NCI-H460 (cell line): ENCODE measurements around the gene RAPGEF3. TPM values are rescaled to one million over a fixed set of nuclear protein-coding genes. Genes with fewer than 3 reads are reported as not detected.
A peak's percentile ranks its signal among the peaks of the same experiment; 100 is the strongest.

Source experiments
- DNase-seq: peaks from one replicate; pipeline ENCODE4 v3.0.0-alpha.2; 2016; ENCODE audit warnings: low read depth; ENCODE audit errors: extremely low read depth
- total RNA-seq: library from RNA; depleted of rRNA; stranded (reverse); fragments of >200 nt; shearing (Covaris generic); gene quantifications from 2 replicates; pipeline ENCODE4 v1.2.3, GENCODE V29; 2014

Gene RAPGEF3
- total RNA-seq, 1 experiment from 2014 or later = 10.8 TPM

GRCh38 chr12:47745485-47746041 is 13.1 kb downstream of the RAPGEF3 start:
- DNase-seq = no peak

- DNase-seq = no peak
Measured at GRCh38 chr12:47744778-47745436, 13.8 kb downstream of the RAPGEF3 start.

DNA sequence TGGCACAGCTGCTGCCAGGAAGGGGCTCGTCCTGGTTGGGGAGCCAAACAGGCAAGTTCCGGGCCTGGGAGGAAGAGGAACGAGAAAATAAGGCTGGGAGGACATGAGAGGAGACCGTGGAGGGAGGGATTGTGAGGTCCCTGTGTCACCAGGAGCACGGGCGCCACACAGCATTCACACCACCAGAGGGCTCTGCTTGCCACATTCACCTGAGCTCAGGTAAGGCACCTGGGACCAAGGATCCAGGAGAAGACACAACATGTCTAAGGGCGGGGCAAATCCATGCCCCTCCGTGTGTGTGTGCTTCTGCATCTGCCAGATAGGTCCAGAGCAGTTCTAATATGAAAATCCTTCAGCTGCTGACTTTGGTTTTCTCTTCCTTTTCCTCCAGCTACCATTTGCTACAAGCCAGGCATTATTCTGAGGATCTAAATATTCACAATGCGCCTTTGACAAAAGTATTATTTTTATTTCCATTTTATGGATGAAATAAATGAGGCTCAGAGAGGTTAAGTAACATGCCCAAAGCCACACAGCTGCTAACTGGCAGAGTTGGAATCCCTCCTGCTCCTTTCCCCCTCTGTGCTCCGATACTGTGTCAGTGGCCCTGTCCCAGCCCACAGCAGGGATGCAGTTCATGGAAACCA is 14.6 kb downstream of the RAPGEF3 start:
- no peak for DNase-seq

GRCh38 chr12:47743311-47743860 is 15.3 kb downstream of the RAPGEF3 start:
- no peak for DNase-seq

DNA sequence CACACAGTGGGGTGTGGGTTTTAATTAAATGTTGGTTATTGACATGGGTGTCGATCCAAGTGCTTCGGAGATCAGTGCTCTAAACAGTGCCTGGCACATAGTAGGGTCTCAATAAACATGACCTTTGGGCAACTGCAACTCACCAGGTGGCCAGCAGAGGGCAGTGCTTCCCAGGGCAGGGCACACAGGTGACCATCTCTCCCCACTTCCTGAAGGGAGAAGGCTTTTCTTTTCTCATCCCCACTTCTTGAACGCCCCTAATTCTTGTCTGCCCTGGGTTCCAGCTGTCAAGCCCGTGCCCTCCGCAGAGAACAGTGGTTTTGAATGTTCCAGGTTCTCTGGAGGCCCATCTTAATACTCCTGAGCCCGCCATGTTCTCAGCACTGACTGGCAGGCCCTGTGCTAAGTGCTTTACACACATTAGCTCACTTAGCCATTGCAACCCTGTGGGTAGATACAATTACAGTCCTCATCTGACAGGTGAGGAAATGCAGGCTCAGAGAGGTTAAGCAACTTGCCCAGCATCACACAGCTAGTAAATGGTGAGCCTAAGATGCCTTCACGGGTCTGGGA is 16.3 kb downstream of the RAPGEF3 start:
- DNase-seq = peak; percentile 59

DNA sequence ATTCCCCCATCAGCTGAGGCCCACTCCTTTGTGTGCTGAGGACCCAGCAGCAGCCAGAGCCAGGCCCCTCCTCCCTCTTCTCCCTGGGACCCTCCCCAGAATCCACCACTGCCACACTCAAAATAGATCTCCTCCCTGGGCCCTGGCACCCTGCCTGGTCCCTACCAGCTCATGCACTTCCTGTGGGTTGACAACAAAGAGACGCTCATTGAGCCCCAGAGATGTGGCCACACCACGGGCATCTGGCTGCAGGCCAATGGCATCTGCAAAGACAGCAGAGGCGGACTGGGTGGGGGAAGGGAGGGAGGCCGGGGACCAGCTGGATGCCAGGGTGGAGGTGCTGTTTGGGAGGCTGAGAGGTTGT is 17.4 kb downstream of the RAPGEF3 start:
- DNase-seq = no peak

DNA sequence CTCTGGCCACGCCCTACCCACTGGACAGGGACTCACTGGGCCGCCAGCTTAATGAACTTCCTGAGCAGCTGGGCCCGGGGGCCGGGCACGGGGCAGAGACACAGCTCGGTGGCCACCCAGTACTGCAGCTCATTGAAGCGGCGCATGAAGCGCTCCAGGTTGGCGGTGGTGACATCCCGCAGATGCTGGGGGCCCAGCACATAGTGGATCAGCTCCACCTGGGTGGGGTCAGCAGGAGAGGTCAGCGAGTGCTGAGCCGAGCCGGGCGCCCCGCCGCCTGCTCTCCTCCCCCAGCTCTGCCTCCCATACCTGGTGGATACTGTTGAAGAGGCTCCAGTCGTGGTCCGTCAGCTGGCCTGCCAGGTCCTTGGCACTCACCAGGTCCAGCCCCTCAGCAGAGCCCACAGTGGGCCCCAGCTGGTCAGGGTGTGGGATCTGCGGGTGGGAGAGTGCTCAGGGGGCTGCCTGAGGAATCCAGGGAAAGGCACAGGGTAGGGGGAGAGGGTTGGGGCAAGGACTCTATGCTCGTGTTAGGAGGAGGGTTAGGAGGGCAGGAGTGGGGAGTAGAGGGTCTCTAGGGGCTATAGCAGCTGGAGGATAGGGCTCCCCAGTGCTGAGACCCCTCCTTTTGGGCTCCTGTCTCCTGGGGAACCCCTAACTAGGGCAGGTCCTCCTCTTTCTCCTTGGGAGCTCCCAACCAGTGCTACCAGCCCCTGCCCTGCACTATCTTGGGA is 17.9 kb downstream of the RAPGEF3 start:
- no peak for DNase-seq

DNA sequence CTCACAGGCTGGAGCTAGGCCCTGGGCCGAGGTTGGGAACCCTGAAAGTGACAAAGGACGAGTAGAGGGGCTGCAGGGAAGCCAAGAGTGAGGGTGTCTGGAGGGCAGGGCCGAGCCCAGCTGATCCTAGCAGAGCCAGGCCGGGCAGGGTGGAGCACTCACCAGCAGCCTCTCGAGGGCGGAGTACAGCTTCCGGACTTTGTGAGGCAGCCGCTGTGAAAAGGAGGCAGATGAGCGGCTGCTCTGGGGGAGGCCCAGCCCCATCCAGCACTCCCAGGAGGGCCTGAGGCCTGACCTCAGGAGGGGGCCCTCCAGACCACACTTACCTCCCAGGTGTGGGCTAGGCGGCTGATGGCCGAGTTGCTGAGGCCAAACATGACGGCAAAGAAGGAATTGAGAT is 18.7 kb downstream of the RAPGEF3 start:
- no peak for DNase-seq

DNA sequence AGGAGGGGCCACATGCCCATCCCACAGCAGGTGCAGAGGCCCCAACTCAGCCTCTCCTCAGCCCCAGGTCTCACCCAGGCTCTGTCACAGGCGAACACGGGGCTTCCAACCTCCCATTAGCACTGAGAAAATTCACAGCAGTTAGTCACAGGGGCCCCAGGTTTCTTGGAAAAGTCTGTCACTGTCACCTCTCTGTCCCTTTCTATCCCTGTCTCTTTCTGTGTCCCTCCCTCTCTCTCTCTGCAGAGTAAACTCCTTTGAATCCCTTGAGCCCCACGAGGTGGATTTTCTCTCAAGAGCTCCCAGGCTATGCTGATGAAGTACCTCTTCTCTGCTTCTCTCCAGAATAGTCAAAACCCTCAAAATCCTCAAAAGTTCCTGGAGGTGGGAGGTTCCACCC is 19.4 kb downstream of the RAPGEF3 start:
- DNase-seq = no peak

- no peak for DNase-seq
Measured at GRCh38 chr12:47737936-47738594, 20.6 kb downstream of the RAPGEF3 start.

GRCh38 chr12:47736877-47737676 is 21.6 kb downstream of the RAPGEF3 start:
- no peak for DNase-seq

DNA sequence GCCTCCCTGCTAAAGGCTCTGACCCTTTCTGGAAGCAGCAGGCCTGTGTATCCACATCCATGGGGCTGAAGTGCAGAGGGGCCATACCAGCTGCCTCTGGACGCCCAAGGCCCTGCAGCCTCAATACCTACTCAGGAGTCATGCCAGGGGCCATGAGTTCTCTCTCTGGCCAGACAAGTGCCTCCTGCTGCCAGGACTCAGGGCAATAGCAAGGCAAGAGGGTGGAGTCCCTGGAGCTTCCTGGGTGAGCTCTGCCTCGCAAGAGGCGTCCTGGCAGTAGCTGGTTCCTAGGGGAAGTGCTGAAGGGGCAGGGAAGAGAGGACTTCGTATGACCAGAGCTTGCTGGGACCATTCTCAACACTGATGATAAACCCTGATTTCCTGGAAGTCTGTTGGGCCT is 22.5 kb downstream of the RAPGEF3 start:
- no peak for DNase-seq

DNA sequence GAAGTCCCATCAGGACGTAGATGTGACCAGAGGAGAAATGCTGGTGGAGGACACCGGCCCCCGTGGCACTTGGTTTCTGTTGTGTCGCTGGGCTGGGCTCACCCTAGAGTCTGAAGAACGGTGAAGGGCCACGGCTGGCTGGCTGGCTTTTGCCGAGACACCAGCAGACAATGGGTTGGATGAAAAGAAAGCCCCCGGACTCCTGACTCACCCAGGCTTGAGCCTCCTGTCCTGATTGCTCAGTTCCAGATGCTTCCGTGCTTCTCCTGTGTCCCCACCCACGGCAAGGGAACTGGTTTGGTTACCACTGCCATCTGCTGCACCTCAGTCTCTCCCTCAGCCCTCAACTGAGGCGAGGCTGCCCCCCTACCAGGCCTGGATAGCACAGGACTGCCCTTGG is 23.0 kb downstream of the RAPGEF3 start:
- DNase-seq = no peak

DNA sequence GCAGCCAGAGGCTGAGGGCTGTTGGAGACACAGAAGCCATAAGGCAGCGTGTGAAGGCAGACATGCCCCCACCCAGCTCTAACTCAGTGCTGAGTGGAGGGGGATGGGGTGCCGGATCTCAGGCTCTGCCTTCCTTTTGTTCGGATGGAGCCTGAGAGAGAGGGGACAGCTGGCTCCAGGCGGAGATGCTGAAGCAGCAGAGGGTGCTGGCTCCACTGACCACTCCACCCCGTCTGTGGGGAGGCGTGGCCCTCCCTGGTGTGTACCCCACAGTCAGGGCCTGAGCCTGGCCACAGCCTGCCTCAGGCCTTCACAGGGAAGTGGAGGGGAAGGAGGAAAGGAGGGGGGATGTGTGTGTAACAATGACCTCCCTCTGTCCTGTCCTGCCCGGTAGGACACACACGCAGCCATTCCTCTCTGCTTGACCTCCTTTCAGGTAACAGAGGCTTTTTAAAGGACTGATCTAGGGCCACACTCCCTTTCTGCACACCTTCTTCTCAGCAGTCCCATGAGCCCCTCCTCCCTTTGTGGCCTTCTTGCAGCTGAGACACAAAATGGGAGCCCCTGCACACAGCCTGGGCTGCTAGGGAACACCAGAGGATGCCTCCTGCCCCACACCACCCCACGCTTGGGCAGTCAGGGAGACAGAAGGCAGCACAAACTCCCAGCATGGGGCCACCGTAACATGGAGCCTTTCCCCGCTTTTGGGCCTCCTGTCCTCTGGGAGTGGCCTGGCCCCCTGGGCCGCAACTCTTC is 23.8 kb downstream of the RAPGEF3 start:
- no peak for DNase-seq

DNA sequence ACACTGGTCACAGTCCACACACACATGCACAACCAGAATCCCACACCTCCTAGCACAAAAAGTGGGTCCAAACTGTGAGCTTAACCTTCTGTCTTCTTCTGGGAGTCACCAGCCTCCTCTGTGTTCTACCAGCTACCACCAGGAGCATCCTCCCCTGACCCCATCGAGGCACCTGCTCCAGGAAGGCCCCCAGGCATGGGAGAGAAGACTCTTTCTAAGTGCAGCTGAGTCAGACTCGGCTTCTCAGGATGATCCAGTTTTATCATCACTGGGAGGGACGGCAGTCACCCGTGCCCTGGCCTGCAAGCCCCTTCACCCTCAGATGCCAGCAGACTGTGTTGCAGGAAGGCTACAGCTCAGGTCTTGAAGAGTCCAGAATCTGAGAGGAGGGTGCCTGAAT is 25.5 kb downstream of the RAPGEF3 start:
- no peak for DNase-seq

DNA sequence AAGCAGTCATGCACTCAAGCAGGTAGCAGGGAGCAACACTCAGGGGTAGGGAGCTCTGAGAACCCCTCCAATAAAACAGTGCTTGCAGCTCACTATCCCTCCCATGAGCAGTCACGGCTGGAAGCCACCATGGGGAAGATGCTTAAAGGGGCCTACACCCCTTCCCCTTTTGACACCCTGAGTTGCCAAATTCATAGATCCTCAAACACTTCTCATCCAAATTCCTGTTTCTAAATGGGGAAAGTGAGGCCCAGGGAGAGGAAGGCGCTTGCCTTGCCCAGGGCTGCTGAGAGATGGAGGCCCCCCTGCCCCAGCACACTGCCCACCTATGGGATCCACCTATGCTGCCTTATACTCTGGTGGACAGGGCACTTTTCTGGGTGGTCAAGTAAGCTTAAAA is 26.2 kb downstream of the RAPGEF3 start:
- DNase-seq = no peak

DNA sequence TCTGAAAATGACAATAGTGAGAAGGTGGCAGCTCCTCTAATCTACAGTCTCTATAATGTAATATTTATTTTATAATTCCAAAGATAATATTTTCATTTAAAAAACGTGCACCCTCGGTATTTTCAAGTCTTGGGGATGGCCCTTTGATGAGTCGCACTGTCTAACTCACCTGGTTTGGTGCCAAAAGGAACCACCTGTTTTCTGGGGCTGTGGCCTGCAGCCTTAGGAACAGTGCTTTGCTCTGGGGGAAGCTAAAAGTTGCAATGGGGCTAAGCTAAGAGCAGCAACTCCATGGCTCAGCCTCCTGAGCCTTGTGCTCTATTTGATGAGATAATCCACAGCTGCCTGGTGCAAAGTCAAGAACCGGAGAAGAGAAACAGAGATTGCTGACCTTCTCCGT is 27.0 kb downstream of the RAPGEF3 start:
- no peak for DNase-seq

GRCh38 chr12:47730341-47730744 is 28.3 kb downstream of the RAPGEF3 start:
- no peak for DNase-seq

DNA sequence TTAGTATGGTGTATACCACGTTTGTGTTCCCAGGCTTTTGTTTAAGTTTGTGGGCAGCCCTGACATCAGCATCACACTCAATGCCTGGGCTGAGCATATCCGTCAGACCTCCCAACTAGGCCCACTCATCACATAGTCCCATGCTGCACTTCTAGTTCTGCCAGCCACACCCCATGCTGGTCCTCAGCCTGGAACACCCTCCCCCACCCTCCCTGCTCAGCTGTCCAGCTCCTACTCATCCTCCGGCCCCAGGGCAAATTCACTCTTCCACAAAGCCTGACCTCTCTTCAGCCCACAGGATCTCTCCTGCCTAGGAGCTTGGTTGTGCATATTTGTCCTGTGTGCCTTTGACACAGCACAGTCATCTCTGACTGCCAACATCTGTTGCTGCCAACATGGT is 29.4 kb downstream of the RAPGEF3 start:
- no peak for DNase-seq
